ENCODE measurements around the gene DDX55.

DNA sequence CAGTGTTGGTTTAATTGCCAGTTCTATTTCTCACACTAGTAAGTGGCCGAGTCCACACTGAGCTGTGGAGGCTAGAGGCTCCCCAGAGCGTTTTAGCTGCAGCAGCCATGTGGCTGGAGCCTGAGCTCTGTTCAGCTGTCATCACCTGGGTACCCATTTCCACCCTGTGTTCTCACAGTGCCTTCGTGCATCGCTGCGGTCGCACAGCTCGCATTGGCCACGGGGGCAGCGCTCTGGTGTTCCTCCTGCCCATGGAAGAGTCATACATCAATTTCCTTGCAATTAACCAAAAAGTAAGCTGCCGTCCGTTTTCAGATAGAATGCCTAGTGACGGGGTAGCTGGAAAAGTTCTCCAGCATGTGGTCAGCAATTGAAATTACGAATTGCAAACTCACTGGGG lies 15.7 kb downstream of the DDX55 start:
- TF ChIP-seq, protein P1, sequence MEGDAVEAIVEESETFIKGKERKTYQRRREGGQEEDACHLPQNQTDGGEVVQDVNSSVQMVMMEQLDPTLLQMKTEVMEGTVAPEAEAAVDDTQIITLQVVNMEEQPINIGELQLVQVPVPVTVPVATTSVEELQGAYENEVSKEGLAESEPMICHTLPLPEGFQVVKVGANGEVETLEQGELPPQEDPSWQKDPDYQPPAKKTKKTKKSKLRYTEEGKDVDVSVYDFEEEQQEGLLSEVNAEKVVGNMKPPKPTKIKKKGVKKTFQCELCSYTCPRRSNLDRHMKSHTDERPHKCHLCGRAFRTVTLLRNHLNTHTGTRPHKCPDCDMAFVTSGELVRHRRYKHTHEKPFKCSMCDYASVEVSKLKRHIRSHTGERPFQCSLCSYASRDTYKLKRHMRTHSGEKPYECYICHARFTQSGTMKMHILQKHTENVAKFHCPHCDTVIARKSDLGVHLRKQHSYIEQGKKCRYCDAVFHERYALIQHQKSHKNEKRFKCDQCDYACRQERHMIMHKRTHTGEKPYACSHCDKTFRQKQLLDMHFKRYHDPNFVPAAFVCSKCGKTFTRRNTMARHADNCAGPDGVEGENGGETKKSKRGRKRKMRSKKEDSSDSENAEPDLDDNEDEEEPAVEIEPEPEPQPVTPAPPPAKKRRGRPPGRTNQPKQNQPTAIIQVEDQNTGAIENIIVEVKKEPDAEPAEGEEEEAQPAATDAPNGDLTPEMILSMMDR (IDR thresholded peaks at IDR 0.05; ENCODE audit: borderline replicate concordance, extremely low read depth, low read length, poor library complexity, severe bottlenecking), result no peak
- TF ChIP-seq EZH2 (IDR thresholded peaks at IDR 0.05; ENCODE audit: borderline replicate concordance, low read depth, low read length, severe bottlenecking), result no peak
